ENCODE measurements around the gene NCBP2. TPM values are rescaled to one million over a fixed set of nuclear protein-coding genes. Genes with fewer than 3 reads are reported as not detected.

NCBP2 gene
- total RNA-seq, 3 donors from 2014 or later, result 48.0 to 57.3 (median 55.0) TPM

GRCh38 chr3:196889844-196890708 lies 52.3 kb downstream of the NCBP2 start:
- Histone ChIP-seq H3K4me1 (ENCODE audit: low read depth) (no peaks in the 10 kb centered on the region), H3K36me3 (ENCODE audit: low read depth) (no peaks in the 10 kb centered on the region), H3K9me3 (no peaks in the 10 kb centered on the region), H3K4me3 (no peak overlapping the region)
- intact Hi-C loops (cut with DNase I, micrococcal nuclease), result no loop called here
- ATAC-seq (no peak), DNase-seq (no peak)
- TF ChIP-seq CTCF (IDR thresholded peaks at IDR 0.05), result no peak

- H3K36me3 ChIP-seq (ENCODE audit: low read depth), result no peaks in the 10 kb centered on the region
- no peak for TF ChIP-seq CTCF (IDR thresholded peaks at IDR 0.05)
- H3K4me1 ChIP-seq (ENCODE audit: low read depth), result no peaks in the 10 kb centered on the region
- DNase-seq (no peak), ATAC-seq (no peak)
- intact Hi-C loops (cut with DNase I, micrococcal nuclease), result no loop called here
- no peaks in the 10 kb centered on the region for H3K9me3 ChIP-seq
- no peak overlapping the region for H3K4me3 ChIP-seq
Observed at GRCh38 chr3:196886144-196886543, 56.2 kb downstream of the NCBP2 start.

Other genes starting within 250 kb of the NCBP2 start
- 1 to 10 TPM in 1 of 3 donors, under 1 TPM in 2; 0.23 to 3.8 (median 0.70) TPM for gene CEP19, start 230.3 kb downstream of the NCBP2 start, total RNA-seq
- 10 to 100 TPM; 22.5 to 30.5 (median 29.0) TPM for gene PIGX, start 230.2 kb downstream of the NCBP2 start, total RNA-seq
- gene PAK2, start 202.7 kb downstream of the NCBP2 start, total RNA-seq, result 10 to 100 TPM; 50.6 to 74.7 (median 69.6) TPM
- gene SENP5, start 74.6 kb downstream of the NCBP2 start, total RNA-seq, result 10 to 100 TPM; 24.3 to 48.1 (median 31.0) TPM
- 100 to 1,000 TPM in 2 of 3 donors, 10 to 100 TPM in 1; 29.1 to 131 (median 122) TPM for gene PIGZ, start 26.3 kb upstream of the NCBP2 start, total RNA-seq
- gene MELTF, start 87.3 kb upstream of the NCBP2 start, total RNA-seq, result 10 to 100 TPM in 2 of 3 donors, 1 to 10 TPM in 1; 8.4 to 17.3 (median 10.7) TPM